Esophagus squamous epithelium (tissue), 5 donors: ENCODE data around the gene CORIN. TPM values are rescaled to one million over a fixed set of nuclear protein-coding genes. Genes with fewer than 3 reads are reported as not detected.

Experiments used
- DNase-seq: peaks from one replicate; lab custom pipeline; 2025; lab: John Stamatoyannopoulos, UW
- H3K27ac ChIP-seq, 4 donors: fragments of 200-600 bp; sonication (generic); one replicate each; pipeline ENCODE4 v1.5.1; 2016 to 2019; ENCODE audit warnings: mild to moderate bottlenecking in 1 of 4
- H3K27me3 ChIP-seq, 4 donors: fragments of 200-600 bp; sonication (generic); 1 replicate in 3 of 4; 2 replicates in 1 of 4; pipeline versions ENCODE4 v1.5.1 to v1.6.0; 2017 to 2021; ENCODE audit warnings: antibody characterized with exemption in 1 of 4
- H3K36me3 ChIP-seq, 3 donors: fragments of 200-600 bp; sonication (generic); one replicate each; pipeline ENCODE4 v1.5.1; 2016 to 2019
- H3K4me1 ChIP-seq, 3 donors: fragments of 200-600 bp; sonication (generic); one replicate each; pipeline ENCODE4 v1.5.1; 2017 to 2019
- H3K4me3 ChIP-seq, 4 donors: fragments of 200-600 bp; sonication (generic); 1 replicate in 3 of 4; 2 replicates in 1 of 4; pipeline ENCODE4 v1.5.1; 2016 to 2019; ENCODE audit warnings: mild to moderate bottlenecking in 2 of 4, moderate library complexity in 1 of 4
- H3K9me3 ChIP-seq, 3 donors: fragments of 200-600 bp; sonication (generic); one replicate each; pipeline ENCODE4 v1.5.1; 2016 to 2019
- CTCF ChIP-seq, 6 experiments: fragments of 450-650 bp in 4 of 6; fragments of 200-600 bp in 2 of 6; sonication (generic) in 2 of 6; IDR thresholded peaks; one replicate each; pipeline ENCODE4 v1.5.1; 2016 to 2019; ENCODE audit warnings: antibody characterized with exemption in 6 of 6, mild to moderate bottlenecking in 4 of 6, moderate library complexity in 4 of 6
- POLR2A ChIP-seq, 4 donors: fragments of 450-650 bp; IDR thresholded peaks; one replicate each; pipeline ENCODE4 v1.6.1; 2017; ENCODE audit warnings: antibody characterized with exemption in 4 of 4, mild to moderate bottlenecking in 4 of 4, moderate library complexity in 3 of 4
- WGBS, 2 donors: methylation state at CpG; one replicate each; pipeline ENCODE4 v1.1.5; 2018; 5-methylcytosine and 5-hydroxymethylcytosine counted together
- intact Hi-C: fragments of 100-400 bp; cut with DNase I; formaldehyde crosslinking; loops from one replicate; pipeline ENCODE4 v1.15.0; 2022
- total RNA-seq, 4 donors: library from RNA; depleted of rRNA; stranded (reverse); fragments of >200 nt; gene quantifications; one replicate each; pipeline ENCODE4 v1.1.0, GENCODE V29; 2016
- donor health status: DM: yes; HTN: yes; CAD: no.

The CORIN gene
- total RNA-seq, 4 donors from 2014 or later = 0.08 to 4.8 (median 0.41) TPM

- H3K27me3 ChIP-seq = no peaks in the 10 kb centered on the region
- no peaks in the 10 kb centered on the region for H3K9me3 ChIP-seq
- H3K4me1 ChIP-seq = no peaks in the 10 kb centered on the region
- intact Hi-C loops = no loop called here
- TF ChIP-seq CTCF (IDR thresholded peaks at IDR 0.05) = no peak
- no peak for TF ChIP-seq POLR2A (IDR thresholded peaks at IDR 0.05)
- H3K27ac ChIP-seq = no peak overlapping the region
- DNase-seq = no peak
- H3K36me3 ChIP-seq = no peaks in the 10 kb centered on the region
- H3K4me3 ChIP-seq = no peak overlapping the region
These were observed 20.6 kb downstream of the CORIN start for GRCh38 chr4:47817275-47817674.

GRCh38 chr4:47816748-47817147, 21.1 kb downstream of the CORIN start:
- no peaks in the 10 kb centered on the region for H3K36me3 ChIP-seq
- H3K4me1 ChIP-seq = no peaks in the 10 kb centered on the region
- no peak for DNase-seq
- 75 to 77% methylated on average over 2 of the region's 2 CpGs for WGBS, 2 donors
- no peak overlapping the region for H3K27ac ChIP-seq
- intact Hi-C loops = no loop called here
- no peak for TF ChIP-seq POLR2A (IDR thresholded peaks at IDR 0.05)
- no peak for TF ChIP-seq CTCF (IDR thresholded peaks at IDR 0.05)
- no peak overlapping the region for H3K4me3 ChIP-seq
- no peaks in the 10 kb centered on the region for H3K27me3 ChIP-seq
- H3K9me3 ChIP-seq = no peaks in the 10 kb centered on the region

GRCh38 chr4:47814618-47815295, 23.1 kb downstream of the CORIN start:
- Histone ChIP-seq H3K9me3 (no peaks in the 10 kb centered on the region), H3K4me1 (no peaks in the 10 kb centered on the region), H3K36me3 (no peaks in the 10 kb centered on the region), H3K4me3 (peak overlapping the region in 1 of 4 donors; percentile 5), H3K27ac (peak overlapping the region in 2 of 4 donors; percentile 26 to 34), H3K27me3 (no peaks in the 10 kb centered on the region)
- intact Hi-C loops = no loop called here
- TF ChIP-seq CTCF (IDR thresholded peaks at IDR 0.05) (no peak), POLR2A (IDR thresholded peaks at IDR 0.05) (no peak)
- DNase-seq = no peak
- 58 to 59% methylated on average over 6 of the region's 6 CpGs for WGBS, 2 donors

- Histone ChIP-seq H3K4me1 (no peaks in the 10 kb centered on the region), H3K4me3 (no peak overlapping the region), H3K36me3 (no peaks in the 10 kb centered on the region), H3K27ac (no peak overlapping the region), H3K27me3 (no peaks in the 10 kb centered on the region), H3K9me3 (no peaks in the 10 kb centered on the region)
- intact Hi-C loops = no loop called here
- TF ChIP-seq CTCF (IDR thresholded peaks at IDR 0.05) (no peak), POLR2A (IDR thresholded peaks at IDR 0.05) (no peak)
- 55 to 74% methylated on average over 3 of the region's 3 CpGs for whole genome bisulfite sequencing, 2 donors
- DNase-seq = no peak
These were observed 28.1 kb downstream of the CORIN start for GRCh38 chr4:47809654-47810203.

GRCh38 chr4:47804598-47804997, 33.3 kb downstream of the CORIN start:
- Histone ChIP-seq H3K36me3 (no peaks in the 10 kb centered on the region), H3K9me3 (no peaks in the 10 kb centered on the region), H3K27ac (no peak overlapping the region), H3K27me3 (no peaks in the 10 kb centered on the region), H3K4me1 (no peaks in the 10 kb centered on the region), H3K4me3 (no peak overlapping the region)
- TF ChIP-seq POLR2A (IDR thresholded peaks at IDR 0.05) (no peak), CTCF (IDR thresholded peaks at IDR 0.05) (no peak)
- no peak for DNase-seq
- 91 to 93% methylated on average over 7 of the region's 7 CpGs for WGBS, 2 donors
- intact Hi-C loops = no loop called here
